Activated effector memory CD4-positive, alpha-beta T cell treated with Interleukin-2 at 50 U/mL for 16 hours (primary cell): ENCODE measurements around the gene PPP1R9A.

ENCODE experiments used
- DNase-seq: peaks from one replicate; pipeline ENCODE4 v3.0.0-alpha.2; 2020

Gene PPP1R9A

GRCh38 chr7:94907026-94907810, at the start of gene PPP1R9A:
Gene PPP1R9A, plus strand, starts transcription at chr7:94907594. Its CDS starts 2,520 bp downstream, at chr7:94910114.
- no peak for DNase-seq

DNA sequence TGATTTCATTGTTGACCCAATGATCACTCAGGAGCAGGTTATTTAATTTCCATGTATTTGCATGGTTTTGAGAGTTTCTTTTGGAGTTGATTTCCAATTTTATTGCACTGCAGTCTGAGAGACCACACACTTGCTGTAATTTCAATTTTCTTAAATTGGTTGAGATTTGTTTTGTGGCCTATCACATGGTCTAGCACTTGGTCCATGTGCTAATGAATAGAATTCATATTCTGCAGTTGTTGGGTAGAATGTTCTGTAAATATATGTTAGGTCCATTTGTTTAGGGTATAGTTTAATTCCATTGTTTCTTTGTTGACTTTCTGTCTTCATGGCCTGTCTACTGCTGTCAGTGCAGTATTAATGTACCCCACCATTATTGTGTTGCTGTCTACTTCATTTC, 36.3 kb upstream of the PPP1R9A start:
- DNase-seq, result no peak

DNA sequence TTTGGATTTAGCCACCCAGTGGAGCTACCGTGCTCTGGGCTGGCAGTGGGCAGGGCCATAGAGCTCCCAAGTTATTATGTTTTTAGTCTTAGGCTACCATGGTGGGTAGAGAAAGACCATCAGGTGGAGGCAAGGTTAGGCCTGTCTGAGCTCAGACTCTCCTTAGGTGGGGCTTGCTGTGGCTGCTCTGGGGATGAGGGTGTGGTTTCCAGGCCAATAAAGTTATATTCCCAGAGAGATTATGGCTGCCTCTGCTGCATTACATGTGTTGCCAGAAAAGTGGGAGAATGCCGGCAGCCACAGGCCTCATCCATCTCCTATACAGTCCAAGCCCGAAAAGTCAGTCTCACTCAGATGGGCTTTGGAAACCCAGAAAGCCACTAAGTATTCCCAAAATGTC, 34.2 kb upstream of the PPP1R9A start:
- DNase-seq, result no peak

DNA sequence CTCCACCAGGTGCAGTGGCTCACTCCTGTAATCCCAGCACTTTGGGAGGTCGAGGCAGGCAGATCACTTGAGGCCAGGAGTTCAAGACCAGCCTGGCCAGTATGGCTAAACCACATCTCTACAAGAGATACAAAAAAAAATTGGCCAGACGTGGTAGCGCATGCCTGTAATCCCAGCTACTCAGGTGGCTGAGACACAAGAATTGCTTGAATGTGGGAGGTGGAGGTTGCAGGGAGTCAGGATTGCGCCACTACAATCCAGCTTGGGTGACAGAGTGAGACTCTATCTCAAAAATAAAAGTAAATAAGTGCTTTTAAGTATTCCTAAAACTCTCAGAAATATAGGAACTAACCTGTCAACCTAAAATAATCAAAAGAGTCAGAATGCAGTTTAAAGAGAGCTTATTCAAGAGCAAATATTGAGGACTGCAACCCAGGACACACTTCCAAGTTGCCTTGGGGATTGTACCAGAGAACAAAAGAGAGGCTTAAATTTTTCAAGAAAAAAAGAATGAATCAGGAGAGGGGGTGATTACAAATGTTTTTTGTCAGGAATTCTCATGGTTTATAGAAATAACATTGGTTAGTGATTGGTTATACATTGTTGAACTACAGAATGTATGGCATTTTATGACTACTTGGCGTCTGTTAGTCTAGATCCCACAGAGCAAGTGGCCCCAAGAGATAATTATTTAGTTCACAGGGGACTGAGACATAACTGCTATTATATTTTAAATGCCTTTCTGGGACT, 33.2 kb upstream of the PPP1R9A start:
- no peak for DNase-seq

- DNase-seq, result no peak
Measured at GRCh38 chr7:94875201-94875600, 32.2 kb upstream of the PPP1R9A start.

- DNase-seq, result no peak
Measured at GRCh38 chr7:94877731-94878670, 29.4 kb upstream of the PPP1R9A start.

DNA sequence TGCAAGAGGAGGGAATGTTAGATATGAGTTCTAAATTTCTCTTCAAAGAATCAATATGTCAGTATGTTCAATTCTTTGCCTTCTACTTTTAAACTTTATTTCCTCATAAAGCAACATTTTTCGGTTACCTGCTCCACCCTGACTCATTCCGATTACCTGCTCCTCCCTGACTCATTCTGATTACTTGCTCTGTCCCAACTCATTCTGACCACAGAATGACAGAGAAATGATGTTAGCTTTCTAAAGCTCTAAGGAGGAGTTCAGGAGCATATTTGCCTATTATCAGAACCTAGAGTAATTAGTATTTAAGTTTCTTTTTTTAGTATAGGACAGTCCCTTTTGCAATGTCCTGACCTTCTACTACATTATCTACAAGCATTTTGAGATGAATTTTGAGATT, 24.5 kb upstream of the PPP1R9A start:
- no peak for DNase-seq

DNA sequence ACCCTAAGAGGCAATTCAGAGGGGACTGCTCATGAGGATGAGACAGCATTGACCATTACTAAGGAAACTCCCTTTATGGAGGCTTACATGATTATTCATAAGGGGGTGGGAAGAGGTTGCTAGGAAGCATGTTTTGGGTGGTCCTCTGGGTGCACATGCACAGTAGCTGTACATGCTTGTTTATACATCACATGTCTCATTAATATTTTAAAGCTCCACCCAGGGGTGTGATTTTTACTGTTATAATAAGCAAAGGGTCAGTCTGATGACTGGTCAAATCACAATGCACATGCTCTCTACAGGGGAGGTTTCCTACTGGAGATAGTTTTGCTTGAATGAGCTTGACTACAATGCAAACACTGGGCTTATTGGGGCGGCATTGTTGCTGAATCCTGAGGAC, 23.8 kb upstream of the PPP1R9A start:
- DNase-seq, result no peak

GRCh38 chr7:94888551-94888950, 18.8 kb upstream of the PPP1R9A start:
- no peak for DNase-seq

GRCh38 chr7:94888995-94889523, 18.3 kb upstream of the PPP1R9A start:
- DNase-seq, result no peak

- DNase-seq, result no peak
Measured at GRCh38 chr7:94890216-94890615, 17.2 kb upstream of the PPP1R9A start.

- no peak for DNase-seq
Measured at GRCh38 chr7:94893661-94894060, 13.7 kb upstream of the PPP1R9A start.

GRCh38 chr7:94897541-94897940, 9.9 kb upstream of the PPP1R9A start:
- no peak for DNase-seq

DNA sequence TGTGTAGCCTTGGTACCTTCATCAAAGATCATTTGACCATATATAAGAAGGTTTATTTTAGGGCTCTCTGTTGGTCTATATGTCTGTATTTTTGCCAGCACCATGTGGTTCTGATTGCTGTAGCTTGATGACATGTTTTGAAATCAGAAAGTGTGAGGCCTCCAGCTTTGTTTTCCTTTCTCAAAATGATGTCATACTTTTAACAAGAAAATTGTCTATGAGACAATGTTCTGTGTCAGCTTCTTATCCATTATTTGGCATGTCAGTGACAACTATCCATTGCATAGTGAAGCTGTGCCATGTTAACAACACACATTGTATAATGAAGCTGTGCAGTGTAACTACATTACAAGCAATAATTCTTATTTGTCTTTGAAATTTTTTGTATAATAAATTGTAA, 9.1 kb upstream of the PPP1R9A start:
- DNase-seq, result no peak

- DNase-seq, result no peak
Measured at GRCh38 chr7:94901981-94902380, 5.4 kb upstream of the PPP1R9A start.

- no peak for DNase-seq
Measured at GRCh38 chr7:94903971-94904370, 3.4 kb upstream of the PPP1R9A start.

DNA sequence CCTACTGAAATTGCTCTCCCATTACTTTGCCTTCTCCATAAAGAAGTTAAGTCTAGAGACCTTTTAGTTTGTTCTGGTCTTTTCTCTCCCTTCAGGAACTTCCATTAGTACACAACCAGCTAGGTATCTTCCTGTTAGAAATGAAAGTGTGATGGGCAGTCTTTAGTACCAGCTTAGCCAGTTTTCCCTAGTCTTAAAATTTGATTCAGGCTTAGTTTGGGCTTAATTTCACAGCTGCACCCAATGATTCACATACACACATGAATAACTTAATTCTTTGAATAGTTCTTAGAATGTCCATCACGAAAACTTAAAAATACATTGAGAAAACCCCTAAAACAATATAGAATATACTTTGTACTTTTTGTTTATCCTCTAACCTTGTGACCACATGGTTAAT, 2.4 kb upstream of the PPP1R9A start:
- DNase-seq, result no peak

DNA sequence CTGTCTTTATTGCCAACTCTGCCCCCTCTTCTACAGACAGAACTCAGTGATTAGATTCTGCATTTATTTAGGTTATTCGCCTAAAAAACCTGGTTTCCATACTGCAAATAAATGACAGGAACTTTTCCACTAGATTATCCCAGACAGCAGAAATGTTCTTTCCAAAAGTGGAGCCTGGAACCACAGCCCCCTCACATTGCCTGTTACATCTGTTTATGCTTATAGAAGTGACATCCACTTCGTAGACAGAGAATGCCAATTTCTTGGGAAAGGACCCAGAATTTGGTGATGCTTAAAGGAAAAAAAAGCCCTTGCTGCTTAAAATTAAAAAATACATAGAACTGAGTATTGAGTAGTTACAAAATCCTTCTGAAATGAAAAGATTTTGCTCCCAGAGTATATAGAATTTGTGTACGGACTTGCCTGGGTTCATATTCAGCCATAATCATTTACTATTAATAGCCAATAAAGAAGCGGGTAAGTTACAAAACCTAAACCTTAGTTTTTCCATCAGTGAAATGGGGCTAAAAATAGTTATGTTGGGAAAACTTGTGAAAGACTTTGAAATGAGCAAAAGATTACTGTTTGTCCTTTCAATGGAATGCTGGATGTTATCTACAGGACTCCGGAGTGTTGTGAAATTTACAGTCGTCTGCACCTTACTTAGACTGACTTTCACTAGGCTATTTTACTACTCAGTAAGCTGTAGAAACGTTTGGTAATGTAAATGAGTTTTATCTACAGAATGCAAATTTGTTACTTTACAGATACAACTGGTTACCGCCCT, 1.1 kb upstream of the PPP1R9A start:
- no peak for DNase-seq

DNA sequence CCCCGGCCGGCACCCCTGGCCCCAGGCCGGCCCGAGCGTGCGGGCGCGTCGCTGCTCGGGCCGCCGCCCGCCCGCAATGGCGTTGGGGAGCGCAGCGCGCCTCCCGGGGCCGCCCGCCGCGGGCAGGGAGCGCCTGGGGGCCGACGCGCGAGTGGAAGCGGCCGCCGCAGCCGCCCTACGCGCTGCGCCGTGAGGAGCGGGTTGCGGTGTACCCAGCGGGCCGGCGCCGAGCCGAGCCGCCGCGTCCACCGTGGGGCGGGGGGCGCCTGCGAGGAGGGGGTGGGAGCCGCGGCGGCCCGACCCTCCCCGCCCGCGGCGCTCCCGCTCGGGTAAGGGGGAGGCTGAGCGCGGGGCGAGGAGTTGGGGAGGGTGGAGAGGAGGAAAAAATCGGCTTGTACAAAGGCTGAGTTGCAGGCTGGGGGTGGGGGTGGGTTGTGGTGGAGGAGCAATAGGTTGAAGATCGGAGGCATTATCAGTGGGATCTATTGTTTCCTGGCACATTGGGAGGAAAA, 473 bp downstream of the PPP1R9A start:
- DNase-seq, result no peak

- no peak for DNase-seq
Measured at GRCh38 chr7:94908323-94909178, 1.2 kb downstream of the PPP1R9A start.

DNA sequence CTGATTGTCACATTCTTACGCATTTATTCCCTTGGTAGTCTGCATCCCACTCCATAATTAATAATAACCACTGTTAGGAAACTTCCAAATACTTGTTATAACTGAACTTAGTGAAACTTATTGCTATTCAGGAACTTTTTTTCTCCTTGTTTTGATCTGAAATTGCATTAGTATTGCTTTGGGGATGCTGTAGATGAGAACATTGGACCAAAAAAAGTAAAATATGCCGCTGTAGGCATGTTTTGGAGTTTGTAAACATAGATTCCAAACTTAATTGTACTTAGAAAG, 1.7 kb downstream of the PPP1R9A start:
- DNase-seq, result no peak
